M059J (cell line): ENCODE data around the gene CCDC91. TPM values are rescaled to one million over a fixed set of nuclear protein-coding genes. Genes with fewer than 3 reads are reported as not detected.

Source experiments
- DNase-seq: peaks from one replicate; pipeline ENCODE4 v3.0.0-alpha.2; 2012; ENCODE audit warnings: low read depth
- total RNA-seq: library from RNA; depleted of rRNA; stranded (reverse); fragments of >200 nt; shearing (Covaris generic); gene quantifications from 2 replicates; pipeline ENCODE4 v1.2.3, GENCODE V29; 2014

CCDC91 gene
- total RNA-seq, 1 experiment from 2014 or later, result 15.1 TPM

DNA sequence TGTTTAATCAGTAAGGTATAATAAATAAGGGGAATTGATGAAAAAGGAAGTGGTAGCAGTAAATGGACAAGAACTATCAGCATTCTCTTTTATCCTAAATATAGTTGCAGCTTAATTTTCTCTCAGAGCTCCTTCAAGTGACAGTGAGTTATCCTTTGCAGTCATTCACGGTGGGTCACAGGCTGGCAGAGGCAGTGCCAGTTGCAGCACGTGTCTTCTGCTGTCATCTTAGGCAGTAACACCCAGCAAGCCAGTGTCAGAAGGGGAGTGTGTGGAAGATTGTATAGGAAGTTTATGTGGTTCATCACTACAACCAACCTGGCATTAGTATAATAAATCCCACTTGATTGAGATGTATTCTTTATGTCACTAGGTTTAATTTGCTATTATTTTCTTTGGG lies 170.0 kb downstream of the CCDC91 start:
- DNase-seq, result no peak

DNA sequence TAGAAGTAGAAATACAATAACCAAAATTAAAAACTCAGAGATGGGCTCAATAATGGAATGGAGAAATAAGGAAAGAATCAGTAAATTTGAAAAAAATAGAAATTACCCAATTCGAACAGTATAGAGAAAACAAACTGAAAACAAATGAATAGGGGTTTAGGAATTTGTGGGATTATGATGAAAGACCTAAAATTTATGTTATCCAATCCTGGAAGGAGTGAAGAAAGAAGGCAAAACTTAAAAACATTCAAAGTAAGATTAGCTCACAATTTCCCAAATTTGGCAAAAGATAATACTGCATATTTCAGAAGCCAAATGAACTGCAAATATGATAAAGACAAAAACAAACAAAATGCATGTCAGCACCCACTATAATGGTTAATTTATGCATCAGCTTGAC lies 177.1 kb downstream of the CCDC91 start:
- no peak for DNase-seq

DNA sequence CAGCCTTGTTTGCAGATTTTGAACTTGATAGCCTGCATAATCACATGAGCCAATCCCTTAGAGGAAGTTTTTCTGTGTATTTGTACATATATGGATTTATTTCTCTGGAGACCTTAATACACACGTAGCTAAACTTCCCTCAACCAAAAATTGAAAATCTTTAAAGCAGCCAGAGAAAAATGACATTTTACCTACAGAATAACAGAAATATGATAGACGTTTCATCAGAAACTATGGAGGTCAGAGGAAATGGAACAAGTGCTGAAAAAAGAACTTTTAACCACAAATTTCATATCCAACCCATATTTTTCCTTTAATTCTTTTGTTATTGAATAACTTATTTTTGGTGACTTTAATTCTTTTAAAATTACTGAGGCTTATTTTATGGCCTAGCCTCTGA lies 177.7 kb downstream of the CCDC91 start:
- DNase-seq, result no peak

DNA sequence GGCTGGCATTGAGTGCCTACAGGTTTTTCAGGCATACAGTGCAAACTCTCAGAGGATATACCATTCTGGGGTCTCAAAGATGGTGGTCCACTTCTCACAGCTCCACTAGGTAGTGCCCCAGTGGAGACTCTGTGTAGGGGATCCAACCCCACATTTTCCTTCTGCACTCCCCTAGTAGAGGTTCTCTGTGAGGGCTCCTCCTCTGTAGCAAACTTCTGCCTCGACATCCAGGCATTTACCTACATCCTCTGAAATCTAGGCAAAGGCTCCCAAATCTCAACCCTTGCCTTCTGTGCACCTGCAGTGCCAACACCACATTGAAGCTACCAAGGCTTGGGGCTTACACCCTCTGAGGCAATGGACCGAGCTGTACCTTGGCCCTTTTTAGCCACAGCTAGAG lies 179.2 kb downstream of the CCDC91 start:
- DNase-seq, result peak; percentile 2

DNA sequence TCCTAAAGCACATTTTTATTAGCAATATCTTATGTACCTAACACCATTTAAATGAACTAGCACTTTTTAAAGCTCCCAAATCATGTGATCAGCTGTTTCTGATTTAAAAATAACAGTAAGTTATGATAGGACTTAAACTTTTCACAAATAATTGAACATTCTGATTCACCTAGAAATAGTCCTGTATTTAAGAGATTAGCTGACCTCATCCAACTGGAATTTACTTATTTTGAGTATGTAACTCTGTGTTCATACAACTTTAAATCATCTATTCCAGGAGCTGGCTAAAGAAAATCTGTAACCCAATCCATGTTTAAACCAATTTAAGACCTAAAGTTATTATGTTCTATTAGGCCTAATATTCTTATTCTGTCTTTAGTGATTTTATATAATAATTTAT lies 184.3 kb downstream of the CCDC91 start:
- DNase-seq, result peak; percentile 28

DNA sequence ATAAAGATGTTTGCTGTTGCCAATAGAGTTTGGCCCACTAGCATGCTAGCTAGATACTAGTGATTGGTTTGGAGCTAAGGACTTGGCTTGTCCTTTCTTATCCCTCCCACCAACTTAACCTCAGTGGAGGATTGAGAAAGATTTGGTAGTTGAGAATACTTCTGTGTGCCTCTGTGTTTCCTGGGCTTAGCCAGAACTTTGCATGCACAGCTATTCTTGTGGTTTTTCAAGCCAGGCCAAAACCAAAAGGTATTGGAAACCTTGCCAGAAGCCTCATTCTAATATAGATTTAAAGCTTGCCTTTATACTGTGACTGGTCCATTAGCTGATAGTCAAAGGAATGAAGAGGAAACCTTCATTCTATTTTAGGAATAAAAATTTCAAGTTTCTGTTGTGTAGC lies 188.5 kb downstream of the CCDC91 start:
- DNase-seq, result peak; percentile 73

DNA sequence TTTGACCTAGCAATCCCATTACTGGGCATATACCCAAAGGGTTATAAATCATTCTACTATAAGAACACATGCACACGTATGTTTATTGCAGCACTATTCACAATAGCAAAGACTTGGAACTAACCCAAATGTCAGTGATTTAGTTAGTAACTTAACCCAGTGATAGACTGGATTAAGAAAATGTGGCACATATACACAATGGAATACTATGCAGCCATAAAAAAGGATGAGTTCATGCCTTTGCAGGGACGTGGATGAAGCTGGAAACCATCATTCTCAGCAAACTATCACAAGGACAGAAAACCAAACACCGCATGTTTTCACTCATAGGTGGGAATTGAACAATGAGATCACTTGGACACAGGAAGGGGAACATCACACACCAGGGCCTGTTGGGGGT lies 189.5 kb downstream of the CCDC91 start:
- DNase-seq, result peak; percentile 11

DNA sequence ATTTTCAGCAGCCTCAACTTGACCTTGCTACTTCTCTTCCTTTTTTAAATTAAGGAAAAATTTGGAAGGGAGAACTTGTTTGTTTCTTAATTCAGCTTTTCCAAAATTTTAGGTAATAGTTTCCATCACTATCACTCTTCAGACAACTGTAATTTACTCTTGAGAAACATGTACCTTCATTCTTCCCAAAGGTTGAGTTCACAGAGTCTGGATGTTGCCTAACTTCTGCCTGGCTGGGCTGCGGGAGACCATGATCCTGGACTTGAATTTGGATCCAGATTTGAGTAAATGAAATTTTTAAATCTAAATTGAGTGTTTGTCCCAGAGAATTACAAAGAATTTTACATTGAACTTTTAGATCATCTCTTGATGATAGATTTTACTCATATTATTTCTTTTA lies 193.1 kb downstream of the CCDC91 start:
- DNase-seq, result no peak

DNA sequence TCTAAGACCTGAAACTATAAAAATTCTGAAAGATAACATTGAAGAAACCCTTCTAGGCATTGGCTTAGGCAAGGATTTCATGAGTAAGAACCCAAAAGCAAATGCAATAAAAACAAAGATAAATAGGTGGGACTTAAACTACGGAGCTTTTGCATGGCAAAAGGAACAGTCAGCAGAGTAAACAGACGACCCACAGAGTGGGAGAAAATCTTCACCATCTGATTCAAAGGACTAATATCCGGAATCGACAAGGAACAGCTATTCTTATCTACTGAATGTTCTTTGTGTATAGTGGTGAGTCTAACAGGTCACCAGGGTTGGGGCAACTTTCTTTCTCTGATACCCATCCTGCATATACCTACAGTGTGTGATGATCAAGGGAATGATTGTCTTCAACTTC lies 198.6 kb downstream of the CCDC91 start:
- DNase-seq, result no peak

DNA sequence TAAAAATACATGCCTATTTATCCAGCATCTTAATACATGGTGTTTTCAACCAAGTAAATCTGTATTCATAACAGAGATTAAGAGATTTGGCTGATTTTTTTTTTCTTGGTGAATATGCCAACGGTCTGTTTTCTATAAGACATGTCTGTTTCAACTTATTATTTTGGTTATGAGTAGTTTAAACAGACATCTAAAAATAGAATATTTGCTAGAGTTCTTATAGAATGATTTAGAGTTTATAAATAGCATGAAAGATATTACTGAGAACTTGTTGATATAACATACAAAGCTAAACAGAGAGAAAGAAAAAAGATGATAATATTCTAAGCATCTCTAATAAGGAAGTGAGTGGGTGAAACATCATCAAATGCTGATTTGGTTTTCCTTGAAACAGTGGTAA lies 199.9 kb downstream of the CCDC91 start:
- DNase-seq, result no peak

DNA sequence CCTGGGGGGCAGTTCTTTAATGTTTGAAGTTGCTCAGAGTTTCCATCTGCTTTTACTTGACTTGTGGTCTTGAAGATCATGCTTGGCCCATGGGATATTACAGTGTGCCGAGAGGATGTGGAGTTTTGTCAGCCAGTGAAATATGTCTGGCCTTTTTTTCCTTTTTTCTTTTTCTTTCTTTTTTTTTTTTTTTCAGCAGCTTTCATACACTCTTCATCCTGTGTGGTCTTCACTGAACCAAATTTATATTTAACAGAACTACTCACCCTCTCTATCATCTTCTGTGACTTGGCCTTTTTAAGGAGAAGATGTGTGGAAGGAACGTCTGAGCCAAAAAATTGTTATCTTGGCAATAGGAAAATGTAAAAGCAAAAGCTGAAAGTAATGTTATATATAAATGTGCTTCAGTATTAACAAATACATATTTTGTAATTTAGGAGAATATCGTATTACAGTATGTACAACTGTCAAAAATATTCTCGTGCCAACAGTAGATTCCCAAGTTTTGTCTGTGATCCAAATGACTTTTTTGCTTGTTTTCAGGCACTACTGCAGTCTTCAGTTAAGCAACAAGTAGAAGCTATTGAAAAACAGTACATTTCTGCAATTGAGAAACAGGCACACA lies 200.6 kb downstream of the CCDC91 start:
- DNase-seq, result no peak

DNA sequence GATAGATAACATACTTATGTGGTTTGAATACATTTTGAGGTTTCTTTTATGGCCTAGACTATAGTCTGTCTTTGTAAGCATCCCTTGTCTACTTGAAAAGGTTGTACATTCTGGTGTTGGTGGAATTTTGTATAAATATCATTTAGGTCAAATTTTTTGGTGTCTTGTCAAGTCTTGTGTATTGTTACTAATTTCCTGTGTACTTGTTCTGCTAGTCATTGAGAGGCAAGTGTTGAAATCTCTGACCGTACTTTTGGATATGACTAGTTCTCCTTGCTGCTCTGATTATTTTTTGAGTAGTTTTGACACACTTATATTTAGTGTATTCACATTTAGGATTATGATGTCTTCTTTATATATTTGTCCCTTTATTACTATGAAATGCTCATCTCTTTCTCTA lies 219.6 kb downstream of the CCDC91 start:
- no peak for DNase-seq

DNA sequence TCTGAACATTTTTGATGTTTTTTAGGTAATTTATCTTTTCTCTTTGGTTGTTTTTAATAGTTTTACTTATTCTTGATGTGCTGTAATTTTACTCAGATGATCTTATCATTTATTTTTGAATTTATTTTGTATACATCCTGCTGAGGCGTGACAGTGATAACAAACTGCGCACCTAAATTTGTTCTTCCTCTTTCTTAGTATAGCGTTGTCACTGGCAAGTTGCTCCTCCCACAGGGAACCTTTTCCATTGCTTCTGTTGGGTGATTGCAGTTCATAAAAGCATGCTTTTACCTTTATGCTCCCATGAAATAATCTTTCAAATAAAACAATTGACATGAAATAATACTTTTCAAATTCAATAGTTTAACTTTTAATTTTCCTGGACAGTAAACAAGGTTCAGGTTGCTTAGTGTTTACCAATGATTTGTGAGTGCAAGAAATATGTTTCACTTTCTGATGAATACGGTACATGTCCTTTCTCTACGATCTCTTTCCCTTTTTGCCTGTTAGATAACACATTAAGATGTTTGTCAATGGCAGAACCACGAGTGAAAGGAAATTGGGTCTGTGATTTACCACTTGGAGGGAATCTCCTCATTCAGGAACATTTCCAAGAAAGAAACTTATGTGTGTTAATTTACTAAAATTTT lies 223.3 kb downstream of the CCDC91 start:
- no peak for DNase-seq

DNA sequence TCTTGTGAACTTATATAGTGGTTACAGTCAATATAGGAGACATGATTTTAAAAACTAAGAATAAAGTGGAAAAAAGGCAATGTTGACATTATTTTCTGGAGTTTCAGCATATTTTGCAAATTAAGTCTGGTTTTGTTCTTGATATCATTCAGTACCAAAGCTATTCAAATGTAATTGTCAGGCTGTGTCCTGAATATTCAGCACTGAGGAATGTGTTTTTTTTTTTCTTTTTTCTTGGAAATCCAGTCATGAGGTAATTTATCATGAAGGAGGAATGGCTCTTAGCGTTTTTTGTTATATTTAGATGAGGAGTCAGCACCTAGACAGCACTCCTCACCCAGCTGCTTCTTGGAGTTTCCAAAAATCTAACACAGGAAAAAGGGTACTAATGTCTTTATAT lies 225.5 kb downstream of the CCDC91 start:
- DNase-seq, result peak; percentile 62

DNA sequence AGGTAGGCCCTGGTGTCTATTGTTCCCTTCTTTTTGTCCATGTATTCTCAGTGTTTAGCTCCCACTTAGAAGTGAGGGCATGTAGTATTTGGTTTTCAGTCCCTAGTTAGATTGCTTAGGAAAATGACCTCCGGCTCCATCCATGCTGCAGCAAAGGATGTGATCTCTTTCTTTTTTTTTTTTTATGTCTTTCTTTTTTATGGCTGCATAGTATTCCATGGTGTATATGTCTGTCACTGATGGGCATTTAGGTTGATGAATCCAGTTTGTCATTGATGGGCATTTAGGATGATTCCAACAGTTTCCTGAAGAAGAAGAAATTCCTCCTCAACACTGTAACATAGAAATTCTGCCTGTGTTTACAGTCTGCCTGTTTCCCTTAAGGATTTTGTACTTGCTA lies 231.1 kb downstream of the CCDC91 start:
- no peak for DNase-seq

DNA sequence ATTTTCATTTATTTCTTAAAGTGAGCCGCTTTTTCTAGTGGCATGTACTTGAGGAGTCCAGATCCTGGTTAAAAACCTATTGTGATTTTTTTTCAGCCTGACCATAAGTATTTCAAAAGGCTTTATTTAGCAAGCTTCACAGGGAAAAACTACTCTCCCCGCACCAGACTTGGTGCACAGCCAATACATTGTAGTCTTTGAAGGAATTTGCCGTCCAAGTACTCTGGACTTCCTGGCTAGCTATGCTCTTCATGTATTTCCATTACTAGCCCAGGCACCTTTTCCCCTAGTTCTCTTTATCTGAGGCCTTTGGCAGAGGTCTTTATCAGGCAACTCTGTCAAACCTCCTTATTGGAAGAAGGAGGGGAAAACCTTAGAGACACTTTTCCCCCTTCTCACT lies 234.7 kb downstream of the CCDC91 start:
- peak; percentile 45 for DNase-seq

DNA sequence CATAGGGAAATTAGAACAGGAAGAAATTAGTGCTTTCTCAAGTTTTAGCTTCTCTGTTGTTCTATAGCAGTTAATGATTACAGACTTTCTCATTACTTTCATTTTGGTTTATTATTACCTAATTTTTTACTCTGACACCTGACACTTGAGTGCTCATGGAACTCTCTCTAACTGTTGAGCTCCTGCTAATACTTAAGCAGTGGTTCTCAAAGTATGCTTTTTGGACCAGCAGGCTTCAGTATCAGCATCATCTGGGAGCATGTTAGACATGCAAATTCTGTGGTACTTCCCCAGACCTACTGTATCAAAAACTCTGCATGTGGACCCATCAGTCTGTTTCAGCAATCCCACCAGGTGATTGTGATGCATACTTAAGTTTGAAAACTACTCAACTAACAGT lies 235.3 kb downstream of the CCDC91 start:
- DNase-seq, result no peak

DNA sequence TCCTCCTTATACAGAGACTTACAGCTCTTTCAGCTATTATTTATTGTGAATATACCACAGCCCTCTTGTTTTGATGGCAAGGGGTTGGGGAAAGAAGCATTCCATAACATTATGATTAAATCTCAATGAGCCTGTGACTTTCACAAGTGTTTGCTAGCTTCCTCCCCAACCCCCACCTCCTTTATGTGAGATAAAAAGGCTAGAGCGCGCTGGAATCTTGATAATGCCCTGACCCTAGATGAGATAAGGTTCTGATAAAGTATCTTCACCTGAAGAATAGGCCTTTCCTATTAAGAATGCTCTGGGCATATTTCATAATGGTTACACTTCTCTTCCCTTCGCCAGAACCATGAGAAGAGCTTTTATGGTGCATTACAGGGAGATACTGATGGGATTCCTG lies 236.8 kb downstream of the CCDC91 start:
- DNase-seq, result no peak

DNA sequence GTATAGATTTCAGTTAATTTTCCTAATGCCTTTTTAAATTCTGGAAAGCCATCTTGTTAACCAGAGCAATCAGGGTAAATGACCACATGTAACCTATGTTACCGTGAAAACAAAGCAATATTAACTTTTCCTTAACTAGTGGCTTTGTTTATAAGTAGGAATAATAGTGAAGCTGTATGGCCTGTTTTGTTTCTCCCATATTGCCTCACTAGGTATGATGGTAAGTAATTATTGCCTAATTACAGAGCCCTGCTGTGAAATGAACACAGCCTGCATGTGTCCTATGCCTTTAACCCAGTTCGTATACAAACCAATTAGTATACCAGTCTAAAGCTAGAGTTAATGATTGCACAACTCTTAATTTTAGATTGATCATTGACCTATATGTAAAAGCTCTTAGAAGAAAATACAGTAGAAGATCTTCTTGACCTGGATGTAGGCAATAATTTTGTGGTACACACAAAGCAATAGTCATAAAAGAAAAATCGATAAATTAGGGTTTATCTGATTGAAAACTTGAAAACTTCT lies 249.9 kb downstream of the CCDC91 start:
- DNase-seq, result no peak

DNA sequence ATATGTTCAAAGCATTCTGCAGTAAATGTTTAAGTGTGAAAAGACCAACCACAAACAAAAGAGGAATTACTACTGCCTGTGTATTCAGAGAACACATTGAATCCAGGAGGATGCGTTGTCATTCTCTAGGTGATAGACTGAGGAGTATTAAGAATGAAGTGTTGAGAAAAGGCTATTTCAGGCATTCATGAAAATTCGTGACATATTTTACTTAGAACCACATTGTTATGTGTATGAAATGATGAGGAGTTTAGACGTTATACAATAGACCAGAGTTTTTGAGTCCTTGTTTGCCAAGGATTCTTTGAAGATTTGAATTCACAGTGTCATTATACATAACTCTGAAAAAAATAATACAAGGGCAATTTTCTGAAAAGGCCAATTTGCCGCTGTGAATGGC lies 251.8 kb downstream of the CCDC91 start:
- no peak for DNase-seq

DNA sequence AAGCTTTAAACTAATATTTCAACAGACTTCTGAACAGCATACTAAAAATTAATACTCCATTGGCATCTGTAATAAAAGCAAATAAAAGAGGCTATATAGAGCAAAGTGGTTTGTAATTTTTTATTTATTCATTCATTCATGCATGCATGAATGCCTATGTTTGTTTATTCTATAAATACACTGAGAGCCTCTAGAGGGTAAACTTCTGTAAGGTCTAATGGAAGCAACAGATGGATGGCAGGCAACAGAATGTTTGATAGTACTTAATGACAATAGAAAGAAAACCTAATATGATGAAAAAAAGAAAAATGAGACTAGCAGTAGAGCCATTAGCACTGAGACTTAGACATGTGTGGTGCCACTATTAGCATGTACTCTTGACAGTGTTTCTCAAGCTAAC lies 253.1 kb downstream of the CCDC91 start:
- DNase-seq, result no peak

DNA sequence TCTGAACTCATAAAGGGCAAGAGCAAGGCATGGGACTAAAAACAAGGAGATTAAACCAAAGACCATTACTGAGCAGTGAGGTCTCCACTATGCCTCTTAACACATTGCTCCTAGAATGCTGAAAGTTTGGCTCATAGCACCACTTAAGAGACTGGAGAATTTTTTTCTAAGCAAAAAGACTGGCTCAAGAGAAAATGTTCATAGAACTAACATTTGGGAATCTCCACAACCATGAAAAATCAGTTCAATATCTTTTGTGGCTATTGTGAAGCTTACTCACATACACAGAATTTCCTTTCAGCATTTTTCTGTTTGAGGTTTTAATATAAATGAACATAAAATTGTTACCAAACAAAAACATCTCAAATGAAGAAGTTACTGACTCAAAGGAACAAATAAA lies 255.8 kb downstream of the CCDC91 start:
- DNase-seq, result peak; percentile 3

DNA sequence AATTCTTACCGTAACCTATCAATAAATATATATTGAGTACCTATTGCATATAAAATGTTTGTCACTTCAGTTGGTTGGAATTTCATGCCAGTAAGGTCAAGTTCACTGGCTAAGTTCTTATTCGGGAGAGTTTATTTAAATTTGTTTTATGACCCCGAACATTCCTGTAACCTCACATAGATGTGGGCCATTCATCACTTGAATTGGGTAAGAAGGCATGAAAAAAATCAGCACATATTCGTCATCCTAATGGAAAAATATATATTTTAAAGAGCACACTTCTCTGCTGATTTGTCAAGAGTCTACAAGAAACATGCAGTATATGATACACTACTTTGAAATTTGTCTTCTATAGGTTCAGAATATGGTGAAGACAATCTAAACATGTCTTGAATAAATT lies 263.4 kb downstream of the CCDC91 start:
- DNase-seq, result no peak
